Cardiac muscle cell (in vitro differentiated cells and primary cell): ENCODE results near the gene SMCO2. TPM values are rescaled to one million over a fixed set of nuclear protein-coding genes. Genes with fewer than 3 reads are reported as not detected.

Experiments used
- DNase-seq, 2 donors: peaks; one replicate each; pipeline versions ENCODE4 v3.0.0 to v3.0.0-alpha.2; 2010 to 2017; ENCODE audit warnings: low read depth in 1 of 2, low spot score in 1 of 2
- H3K27ac ChIP-seq: fragments of 200-600 bp; sonication (generic); 2 replicates; pipeline ENCODE4 v1.5.1; 2016
- H3K27me3 ChIP-seq: fragments of 200-600 bp; sonication (generic); 2 replicates; pipeline ENCODE4 v1.6.0; 2016; ENCODE audit warnings: control low read depth
- H3K36me3 ChIP-seq: fragments of 200-600 bp; sonication (generic); 2 replicates; pipeline ENCODE4 v1.5.1; 2016; ENCODE audit warnings: control low read depth
- H3K4me1 ChIP-seq: fragments of 200-600 bp; sonication (generic); 2 replicates; pipeline ENCODE4 v1.8.1; 2017; ENCODE audit warnings: low read depth, mild to moderate bottlenecking, mixed run types
- H3K4me3 ChIP-seq: fragments of 200-600 bp; sonication (generic); 2 replicates; pipeline ENCODE4 v1.5.1; 2016; ENCODE audit warnings: mild to moderate bottlenecking
- H3K9me3 ChIP-seq: fragments of 200-600 bp; sonication (generic); 2 replicates; pipeline ENCODE4 v1.5.1; 2017; ENCODE audit warnings: low read depth, mild to moderate bottlenecking, control low read depth
- CTCF ChIP-seq: IDR thresholded peaks from 2 replicates; pipeline ENCODE4 v1.5.1; 2012; ENCODE audit warnings: low read depth, mild to moderate bottlenecking, low read length
- polyA plus RNA-seq: library from polyadenylated mRNA; unstranded; fragments of >200 nt; fragmentation: Nextera tagmentation; extraction: Ambion mirVana; gene quantifications from 2 replicates; pipeline ENCODE4 v1.2.1, GENCODE V29; 2016
- total RNA-seq: library from RNA; depleted of rRNA; stranded (reverse); fragments of >200 nt; gene quantifications from 2 replicates; pipeline ENCODE4 v1.2.3, GENCODE V29; 2016

The SMCO2 gene
- total and polyA plus RNA-seq, 2 experiments from 2014 or later, result not detected

GRCh38 chr12:27517961-27518665 is 71.6 kb downstream of the SMCO2 start:
- Histone ChIP-seq H3K27me3 (no peaks in the 10 kb centered on the region), H3K9me3 (no peaks in the 10 kb centered on the region), H3K27ac (no peak overlapping the region), H3K4me1 (peaks cover 12% of the 10 kb centered on the region), H3K4me3 (no peak overlapping the region), H3K36me3 (no peaks in the 10 kb centered on the region)
- no peak for TF ChIP-seq CTCF
- peak in 1 of 2 donors; percentile 59 for DNase-seq

- no peaks in the 10 kb centered on the region for H3K27me3 ChIP-seq
- TF ChIP-seq CTCF, result no peak
- H3K36me3 ChIP-seq, result no peaks in the 10 kb centered on the region
- H3K27ac ChIP-seq, result no peak overlapping the region
- H3K4me1 ChIP-seq, result peaks cover 14% of the 10 kb centered on the region
- H3K4me3 ChIP-seq, result no peak overlapping the region
- DNase-seq, result peak in 1 of 2 donors; percentile 92
- H3K9me3 ChIP-seq, result no peaks in the 10 kb centered on the region
Measured at GRCh38 chr12:27521066-27521465, 74.5 kb downstream of the SMCO2 start.

GRCh38 chr12:27521981-27522380 is 75.4 kb downstream of the SMCO2 start:
- no peak for DNase-seq
- no peak overlapping the region for H3K4me3 ChIP-seq
- H3K4me1 ChIP-seq, result peaks cover 14% of the 10 kb centered on the region
- H3K27ac ChIP-seq, result no peak overlapping the region
- H3K9me3 ChIP-seq, result no peaks in the 10 kb centered on the region
- no peak for TF ChIP-seq CTCF
- no peaks in the 10 kb centered on the region for H3K36me3 ChIP-seq
- H3K27me3 ChIP-seq, result no peaks in the 10 kb centered on the region

- H3K4me3 ChIP-seq, result peak overlapping the region; percentile 72
- H3K9me3 ChIP-seq, result no peaks in the 10 kb centered on the region
- no peak for DNase-seq
- peaks cover 14% of the 10 kb centered on the region for H3K4me1 ChIP-seq
- H3K27ac ChIP-seq, result peak overlapping the region; percentile 86
- no peak for TF ChIP-seq CTCF
- no peaks in the 10 kb centered on the region for H3K36me3 ChIP-seq
- no peaks in the 10 kb centered on the region for H3K27me3 ChIP-seq
Measured at GRCh38 chr12:27523305-27523641, 76.7 kb downstream of the SMCO2 start.

- H3K4me1 ChIP-seq, result peaks cover 10% of the 10 kb centered on the region
- peak within 1 kb of the TSS; percentile 72 for H3K4me3 ChIP-seq
- TF ChIP-seq CTCF, result peak; percentile 27
- H3K36me3 ChIP-seq, result no peaks in the 10 kb centered on the region
- peak within 1 kb of the TSS; percentile 86 for H3K27ac ChIP-seq
- DNase-seq, result peak; percentile 97 to 99
- H3K9me3 ChIP-seq, result no peaks in the 10 kb centered on the region
- H3K27me3 ChIP-seq, result no peaks in the 10 kb centered on the region
Measured at GRCh38 chr12:27523642-27524493, 77.3 kb downstream of the SMCO2 start, which contains the start of gene PPFIBP1. Gene PPFIBP1, plus strand, starts transcription at chr12:27524206. Its CDS starts 109,191 bp downstream, at chr12:27633397.
